Mesenchymal stem cell (in vitro differentiated cells and primary cell): Measurements from ENCODE around the gene GABRG3.

Experiments used
- DNase-seq: peaks from one replicate; pipeline ENCODE4 v3.0.0-alpha.2; 2013
- H2AFZ ChIP-seq: one replicate; pipeline ENCODE4 v1.6.1; 2013; ENCODE audit warnings: low read depth, mild to moderate bottlenecking, control low read depth, inconsistent platforms, low read length, moderate library complexity
- H2AK5ac ChIP-seq: 2 replicates; pipeline ENCODE4 v1.6.1; 2013; ENCODE audit warnings: low read length, moderate library complexity, mild to moderate bottlenecking, inconsistent platforms; ENCODE audit not compliant: severe bottlenecking
- H2BK120ac ChIP-seq: one replicate; pipeline ENCODE4 v1.6.1; 2013; ENCODE audit warnings: low read depth, mild to moderate bottlenecking, inconsistent platforms, low read length, moderate library complexity
- H2BK12ac ChIP-seq, 2 experiments: one replicate each; pipeline ENCODE4 v1.6.1; 2013; ENCODE audit warnings: inconsistent platforms in 2 of 2, low read length in 2 of 2, mild to moderate bottlenecking in 2 of 2, moderate library complexity in 2 of 2, control low read depth in 1 of 2
- H2BK15ac ChIP-seq: one replicate; pipeline ENCODE4 v1.6.1; 2013; ENCODE audit warnings: mild to moderate bottlenecking, low read depth, inconsistent platforms; ENCODE audit not compliant: poor library complexity, severe bottlenecking
- H2BK5ac ChIP-seq: 2 replicates; pipeline ENCODE4 v1.6.1; 2013; ENCODE audit warnings: low read depth, mild to moderate bottlenecking, low read length, control low read depth, inconsistent platforms; ENCODE audit not compliant: poor library complexity, severe bottlenecking
- H3K14ac ChIP-seq, 2 experiments: one replicate each; pipeline ENCODE4 v1.6.1; 2013; ENCODE audit warnings: inconsistent platforms in 2 of 2, low read length in 2 of 2, control low read depth in 1 of 2, mild to moderate bottlenecking in 1 of 2, moderate library complexity in 1 of 2
- H3K18ac ChIP-seq, 2 experiments: one replicate each; pipeline ENCODE4 v1.6.1; 2013; ENCODE audit warnings: inconsistent platforms in 2 of 2, low read length in 2 of 2, control low read depth in 1 of 2, low read depth in 1 of 2, mild to moderate bottlenecking in 1 of 2
- H3K23ac ChIP-seq, 2 experiments: one replicate each; pipeline ENCODE4 v1.6.1; 2013; ENCODE audit warnings: inconsistent platforms in 2 of 2, low read length in 2 of 2, mild to moderate bottlenecking in 2 of 2, moderate library complexity in 2 of 2, control low read depth in 1 of 2
- H3K27ac ChIP-seq: 2 replicates; pipeline ENCODE4 v1.5.1; 2013; ENCODE audit warnings: mild to moderate bottlenecking, moderate library complexity, low read length, control low read depth, inconsistent platforms; ENCODE audit not compliant: poor library complexity, severe bottlenecking
- H3K27me3 ChIP-seq, 2 experiments: 2 replicates each; pipeline versions ENCODE4 v1.6.1 to v1.7.0; 2013; ENCODE audit warnings: low read length in 2 of 2, mild to moderate bottlenecking in 2 of 2, moderate library complexity in 2 of 2, control low read depth in 1 of 2, inconsistent platforms in 1 of 2; ENCODE audit not compliant: control insufficient read depth in 1 of 2, insufficient read depth in 1 of 2
- H3K36me3 ChIP-seq, 2 experiments: 2 replicates each; pipeline versions ENCODE4 v1.6.1 to v1.7.0; 2013; ENCODE audit warnings: low read length in 2 of 2, control low read depth in 1 of 2, inconsistent platforms in 1 of 2, low read depth in 1 of 2, mild to moderate bottlenecking in 1 of 2; ENCODE audit not compliant: insufficient read depth in 2 of 2, control insufficient read depth in 1 of 2
- H3K4ac ChIP-seq, 2 experiments: one replicate each; pipeline ENCODE4 v1.6.1; 2013; ENCODE audit warnings: inconsistent platforms in 2 of 2, low read length in 2 of 2, mild to moderate bottlenecking in 2 of 2, moderate library complexity in 2 of 2, control low read depth in 1 of 2, low read depth in 1 of 2
- H3K4me1 ChIP-seq: 2 replicates; pipeline ENCODE4 v1.6.1; 2013; ENCODE audit warnings: low read depth, low read length, control low read depth; ENCODE audit not compliant: control insufficient read depth, insufficient read depth
- H3K4me2 ChIP-seq: 2 replicates; pipeline ENCODE4 v1.6.1; 2013; ENCODE audit warnings: low read length, mild to moderate bottlenecking, inconsistent platforms; ENCODE audit not compliant: poor library complexity, severe bottlenecking
- H3K4me3 ChIP-seq, 2 experiments: 2 replicates each; pipeline versions ENCODE4 v1.5.1 to v1.7.0; 2013; ENCODE audit warnings: low read length in 2 of 2, mild to moderate bottlenecking in 2 of 2, control low read depth in 1 of 2, low read depth in 1 of 2; ENCODE audit not compliant: insufficient read depth in 1 of 2
- H3K79me1 ChIP-seq: replicated peaks from 2 replicates; pipeline ENCODE4 v1.6.1; 2013; ENCODE audit warnings: mild to moderate bottlenecking, control low read depth, low read length, inconsistent platforms; ENCODE audit not compliant: poor library complexity, severe bottlenecking
- H3K9ac ChIP-seq: 2 replicates; pipeline ENCODE4 v1.7.0; 2013; ENCODE audit warnings: mild to moderate bottlenecking, low read length, moderate library complexity
- H3K9me3 ChIP-seq: 2 replicates; pipeline ENCODE4 v1.7.0; 2013; ENCODE audit warnings: mild to moderate bottlenecking, low read length; ENCODE audit not compliant: control insufficient read depth
- H4K8ac ChIP-seq: one replicate; pipeline ENCODE4 v1.6.1; 2013; ENCODE audit warnings: inconsistent platforms, mild to moderate bottlenecking, low read length, moderate library complexity
- H4K91ac ChIP-seq: one replicate; pipeline ENCODE4 v1.6.1; 2013; ENCODE audit warnings: mild to moderate bottlenecking, low read length, inconsistent platforms
- WGBS: methylation state at CpG from one replicate; pipeline ENCODE4 v1.1.7; 2013; ENCODE audit warnings: mixed read lengths; 5-methylcytosine and 5-hydroxymethylcytosine counted together

GABRG3 gene

GRCh38 chr15:27292641-27293040, 321.7 kb downstream of the GABRG3 start:
- DNase-seq, result no peak
- Histone ChIP-seq H3K27ac (no peak overlapping the region), H3K4ac (no peak overlapping the region), H3K36me3 (no peaks in the 10 kb centered on the region), H3K9me3 (no peaks in the 10 kb centered on the region), H3K23ac (no peak overlapping the region), H4K91ac (no peak overlapping the region), H2AFZ (no peak overlapping the region), H2BK120ac (no peak overlapping the region), H3K4me2 (no peak overlapping the region), H3K4me3 (no peak overlapping the region), H4K8ac (no peak overlapping the region), H3K18ac (no peak overlapping the region), H2BK15ac (no peak overlapping the region), H3K4me1 (no peaks in the 10 kb centered on the region), H2BK5ac (no peak overlapping the region), H3K27me3 (no peaks in the 10 kb centered on the region), H2BK12ac (no peak overlapping the region), H3K14ac (no peak overlapping the region), H3K79me1 (no peaks in the 10 kb centered on the region), H3K9ac (no peak overlapping the region), H2AK5ac (no peak overlapping the region)
- WGBS, result 80% methylated on average over 1 of the region's 3 CpGs

GRCh38 chr15:27293607-27294006, 322.6 kb downstream of the GABRG3 start:
- Histone ChIP-seq H3K79me1 (no peaks in the 10 kb centered on the region), H3K4me3 (no peak overlapping the region)

GRCh38 chr15:27317736-27318135, 346.8 kb downstream of the GABRG3 start:
- no peak overlapping the region for H2BK12ac ChIP-seq
- H3K4me3 ChIP-seq, result no peak overlapping the region
- no peak overlapping the region for H3K14ac ChIP-seq
- H3K18ac ChIP-seq, result no peak overlapping the region
- DNase-seq, result no peak
- H3K4me2 ChIP-seq, result no peak overlapping the region
- WGBS, result 61% methylated on average over 5 of the region's 5 CpGs
- H3K23ac ChIP-seq, result no peak overlapping the region
- H3K9me3 ChIP-seq, result no peaks in the 10 kb centered on the region
- no peak overlapping the region for H2AK5ac ChIP-seq
- H3K9ac ChIP-seq, result no peak overlapping the region
- H4K91ac ChIP-seq, result no peak overlapping the region
- H2BK15ac ChIP-seq, result no peak overlapping the region
- no peak overlapping the region for H3K4ac ChIP-seq
- no peak overlapping the region for H2BK5ac ChIP-seq
- no peaks in the 10 kb centered on the region for H3K27me3 ChIP-seq
- no peak overlapping the region for H4K8ac ChIP-seq
- no peaks in the 10 kb centered on the region for H3K79me1 ChIP-seq
- no peak overlapping the region for H3K27ac ChIP-seq
- no peak overlapping the region for H2BK120ac ChIP-seq
- no peaks in the 10 kb centered on the region for H3K36me3 ChIP-seq
- no peaks in the 10 kb centered on the region for H3K4me1 ChIP-seq
- H2AFZ ChIP-seq, result no peak overlapping the region

More at GRCh38 chr15:27293607-27294006, 322.6 kb downstream of the GABRG3 start:
- Histone ChIP-seq H2AFZ (no peak overlapping the region), H4K8ac (no peak overlapping the region), H3K27ac (no peak overlapping the region), H2AK5ac (no peak overlapping the region), H3K4ac (no peak overlapping the region), H3K27me3 (no peaks in the 10 kb centered on the region), H2BK5ac (no peak overlapping the region), H3K4me2 (no peak overlapping the region), H2BK120ac (no peak overlapping the region), H3K4me1 (no peaks in the 10 kb centered on the region), H2BK15ac (no peak overlapping the region), H2BK12ac (no peak overlapping the region), H3K9me3 (no peaks in the 10 kb centered on the region), H3K18ac (no peak overlapping the region), H3K9ac (no peak overlapping the region), H3K36me3 (no peaks in the 10 kb centered on the region), H3K23ac (no peak overlapping the region), H3K14ac (no peak overlapping the region), H4K91ac (no peak overlapping the region)
- WGBS, result 92% methylated on average over 1 of the region's 1 CpG
- no peak for DNase-seq

- Histone ChIP-seq H3K27me3 (no peaks in the 10 kb centered on the region), H3K14ac (no peak overlapping the region), H3K9me3 (peaks cover 4% of the 10 kb centered on the region), H4K8ac (no peak overlapping the region), H3K79me1 (no peaks in the 10 kb centered on the region), H3K27ac (no peak overlapping the region), H3K4ac (no peak overlapping the region), H3K4me2 (no peak overlapping the region), H3K4me3 (no peak overlapping the region), H3K23ac (no peak overlapping the region), H3K9ac (no peak overlapping the region), H2AFZ (no peak overlapping the region), H3K18ac (no peak overlapping the region), H2BK120ac (no peak overlapping the region), H4K91ac (no peak overlapping the region), H3K36me3 (no peaks in the 10 kb centered on the region), H3K4me1 (no peaks in the 10 kb centered on the region), H2AK5ac (no peak overlapping the region), H2BK15ac (no peak overlapping the region), H2BK12ac (no peak overlapping the region), H2BK5ac (no peak overlapping the region)
- WGBS, result 79% methylated on average over 9 of the region's 9 CpGs
- no peak for DNase-seq
These were observed 352.8 kb downstream of the GABRG3 start for GRCh38 chr15:27323801-27324200.
